ENCODE results near the gene TNFSF8.

TNFSF8 gene, protein sequence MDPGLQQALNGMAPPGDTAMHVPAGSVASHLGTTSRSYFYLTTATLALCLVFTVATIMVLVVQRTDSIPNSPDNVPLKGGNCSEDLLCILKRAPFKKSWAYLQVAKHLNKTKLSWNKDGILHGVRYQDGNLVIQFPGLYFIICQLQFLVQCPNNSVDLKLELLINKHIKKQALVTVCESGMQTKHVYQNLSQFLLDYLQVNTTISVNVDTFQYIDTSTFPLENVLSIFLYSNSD

DNA sequence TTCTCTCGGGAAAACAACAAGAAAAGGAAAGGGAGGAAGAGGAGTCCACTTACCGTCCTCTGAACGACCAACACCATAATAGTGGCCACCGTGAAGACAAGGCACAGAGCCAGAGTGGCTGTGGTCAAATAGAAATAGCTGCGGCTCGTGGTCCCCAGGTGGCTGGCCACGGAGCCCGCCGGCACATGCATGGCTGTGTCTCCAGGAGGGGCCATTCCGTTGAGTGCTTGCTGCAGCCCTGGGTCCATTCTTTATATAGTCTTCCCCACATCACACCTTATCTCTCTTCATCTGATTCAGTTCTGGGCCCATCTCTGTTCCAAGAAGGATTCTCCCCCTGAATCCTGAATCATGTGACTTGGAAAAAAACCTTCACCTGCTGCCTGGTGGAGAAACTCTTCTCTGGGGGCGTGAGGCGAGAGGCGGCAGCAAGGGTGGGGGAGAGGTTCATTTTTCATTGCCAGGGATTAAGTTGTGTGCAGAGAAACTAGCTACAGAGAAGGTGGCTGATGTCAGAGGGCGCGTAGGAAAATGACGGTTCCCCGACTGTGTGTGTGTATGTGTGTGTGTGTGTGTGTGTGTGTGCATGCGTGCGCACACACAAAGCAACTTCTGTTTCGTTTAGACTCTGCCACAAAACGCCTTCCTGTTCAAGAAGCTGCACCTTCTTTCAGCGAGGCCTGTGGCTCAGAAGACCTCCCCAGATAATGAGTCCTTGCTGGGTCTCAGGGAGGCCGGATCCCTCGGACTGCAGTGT is at the start of gene TNFSF8:
Gene TNFSF8, minus strand, starts transcription at position 536 of the 757 bp plus-strand sequence. Its CDS starts 288 bp downstream, at position 248.
- peak; percentile 82 for DNase-seq

DNA sequence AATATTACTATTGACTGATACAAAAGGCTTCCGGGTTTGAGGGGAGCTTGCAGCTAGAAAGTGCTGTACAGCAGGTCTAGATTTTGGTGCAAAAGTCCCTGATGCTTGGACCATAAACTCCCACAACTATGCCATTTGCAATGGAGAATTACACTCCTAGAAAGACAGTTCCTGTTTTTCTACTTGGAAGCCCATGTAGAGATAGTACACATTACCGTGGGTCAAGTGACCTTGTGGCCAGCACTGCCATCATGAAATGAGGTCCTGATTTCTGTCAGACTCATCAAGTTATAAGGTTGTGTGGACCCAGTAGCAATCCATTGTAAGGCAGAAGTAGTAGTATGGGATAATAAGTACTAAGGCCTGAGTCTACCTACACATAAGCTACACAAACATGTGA is 42.8 kb upstream of the TNFSF8 start:
- no peak for DNase-seq

DNA sequence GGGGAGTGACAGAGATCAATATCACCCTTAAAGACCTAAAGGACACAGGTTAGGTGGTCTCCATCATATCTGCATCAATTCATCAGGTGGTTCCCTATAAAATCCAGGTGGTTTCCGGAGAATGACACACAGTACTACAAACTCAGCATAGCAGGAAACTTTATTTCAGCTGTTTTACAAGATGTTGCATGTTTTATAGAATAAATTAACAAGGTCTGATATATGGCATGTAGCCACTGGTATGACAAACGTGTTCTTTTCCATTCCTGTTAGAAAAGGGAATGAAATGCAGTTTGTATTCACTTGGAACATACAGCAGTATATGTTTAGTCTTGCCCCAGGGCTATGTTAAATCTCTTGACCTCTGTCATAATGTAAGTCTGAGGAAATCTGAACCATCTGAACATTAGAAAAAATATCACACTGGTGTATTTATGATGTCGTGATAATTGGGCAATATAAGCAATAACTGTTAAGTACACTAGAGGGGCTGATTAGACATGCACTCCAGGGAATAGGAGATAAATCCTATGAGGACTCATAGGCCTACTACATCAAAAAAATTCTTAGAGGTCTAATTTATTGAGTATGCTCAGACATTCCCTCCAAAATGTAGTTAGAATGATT is 42.2 kb upstream of the TNFSF8 start:
- DNase-seq: no peak

DNA sequence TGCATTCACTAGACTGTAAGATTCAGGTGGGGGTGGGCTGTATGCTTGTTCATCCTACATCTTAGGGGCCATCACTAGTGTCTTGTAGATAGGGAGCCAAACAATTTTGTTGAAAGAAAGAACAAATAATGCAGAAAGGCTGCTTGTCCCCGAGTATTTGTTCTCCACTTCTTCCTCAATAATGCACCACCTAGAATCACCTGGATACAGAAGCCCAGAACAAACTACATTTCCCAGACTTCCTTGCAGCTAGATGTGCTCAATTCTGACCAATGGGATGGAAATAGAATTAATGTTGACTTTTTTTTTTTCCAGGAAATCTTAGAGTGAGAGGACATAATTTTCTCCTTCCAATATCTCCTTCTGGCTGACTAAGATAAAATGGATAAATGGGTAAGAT is 38.9 kb upstream of the TNFSF8 start:
- no peak for DNase-seq

DNA sequence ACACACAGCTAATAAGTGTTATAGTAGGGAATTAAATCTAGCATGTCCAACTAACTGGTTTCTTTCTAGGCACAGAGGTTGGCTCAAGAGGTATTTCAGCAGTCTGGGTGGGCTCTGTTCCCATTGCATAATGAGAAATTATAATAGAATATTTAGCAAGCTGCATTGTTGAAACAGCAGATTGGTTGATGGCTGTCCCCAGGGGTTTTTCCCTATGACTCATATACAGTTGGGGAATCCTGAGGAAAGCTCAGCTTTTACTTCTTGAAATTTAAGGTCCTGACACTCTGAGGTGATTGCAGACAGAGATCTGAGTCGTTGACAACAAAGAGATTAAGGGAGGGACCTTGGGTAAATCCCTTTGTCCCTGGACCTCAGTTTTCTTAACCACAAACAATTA is 38.3 kb upstream of the TNFSF8 start:
- DNase-seq: peak; percentile 18

DNA sequence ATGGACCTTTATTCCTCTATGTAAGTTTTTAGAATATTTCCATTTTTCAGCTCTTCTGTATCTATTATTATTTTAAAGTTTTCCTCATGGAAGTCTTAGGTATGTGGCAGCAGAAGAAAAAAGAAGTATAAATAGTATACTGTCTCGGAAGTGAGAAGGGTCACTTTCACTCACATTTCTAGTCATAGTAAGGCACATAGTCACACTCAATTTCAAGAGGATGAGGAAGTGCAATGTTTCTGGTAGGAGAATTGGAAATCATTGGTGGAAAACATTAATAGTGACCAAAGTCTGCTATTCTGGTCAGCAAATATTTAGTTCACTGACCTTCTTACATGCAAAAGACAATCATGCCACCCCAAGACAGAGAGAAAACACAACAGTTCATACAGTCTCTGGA is 35.2 kb upstream of the TNFSF8 start:
- no peak for DNase-seq

DNA sequence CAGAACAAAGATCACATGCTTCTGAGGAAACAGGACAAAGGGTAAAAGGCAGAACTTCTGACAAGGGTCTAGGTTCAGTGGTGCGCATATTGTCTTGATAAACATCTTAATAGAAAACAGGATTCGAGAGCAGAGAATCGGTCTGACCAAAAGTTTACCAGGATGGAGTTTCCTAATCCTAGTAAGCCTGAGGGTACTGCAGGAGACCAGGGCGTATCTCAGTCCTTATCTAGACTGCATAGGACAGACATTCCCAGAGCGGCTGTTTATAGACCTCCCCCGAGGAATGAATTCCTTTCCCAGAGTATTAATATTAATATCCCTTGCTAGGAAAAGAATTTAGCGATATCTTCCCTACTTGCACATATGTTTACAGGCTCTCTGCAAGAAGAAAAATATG is 32.4 kb upstream of the TNFSF8 start:
- DNase-seq: no peak

DNA sequence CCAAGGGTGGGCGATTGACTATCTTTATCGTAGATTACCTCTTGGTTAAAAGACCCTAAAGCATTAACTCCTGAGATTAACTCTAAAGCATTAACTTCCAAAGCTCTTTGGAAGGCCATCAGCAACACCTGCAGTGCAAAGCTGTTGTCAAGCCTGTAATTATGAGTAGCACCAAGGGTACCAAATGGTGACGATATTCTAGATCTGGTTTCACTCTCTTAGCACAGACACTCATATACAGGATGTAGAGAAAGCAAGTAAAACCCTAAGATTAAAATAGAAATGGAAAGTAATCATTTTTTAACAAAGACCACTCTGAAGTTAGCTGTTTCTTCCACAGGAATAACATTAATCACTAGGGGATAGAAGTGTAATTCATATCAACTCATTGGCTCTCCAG is 29.9 kb upstream of the TNFSF8 start:
- no peak for DNase-seq

DNA sequence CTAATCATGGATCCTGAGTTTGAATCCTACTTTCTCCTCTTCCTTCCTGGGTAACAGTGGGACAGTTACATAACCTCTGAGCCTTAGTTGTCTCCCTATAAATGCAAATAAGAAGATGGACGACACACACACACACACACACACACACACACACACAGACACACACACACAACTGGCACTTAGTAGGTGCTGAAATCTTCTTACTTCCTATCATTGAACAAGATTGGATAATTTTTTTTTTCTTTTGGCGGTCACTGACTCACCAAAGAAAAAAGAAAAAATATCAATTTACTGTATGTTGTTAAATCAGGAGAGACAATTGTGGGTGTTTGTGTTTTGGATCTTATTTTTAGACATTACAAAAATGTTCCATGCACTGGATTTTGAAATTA is 28.4 kb upstream of the TNFSF8 start:
- no peak for DNase-seq

DNA sequence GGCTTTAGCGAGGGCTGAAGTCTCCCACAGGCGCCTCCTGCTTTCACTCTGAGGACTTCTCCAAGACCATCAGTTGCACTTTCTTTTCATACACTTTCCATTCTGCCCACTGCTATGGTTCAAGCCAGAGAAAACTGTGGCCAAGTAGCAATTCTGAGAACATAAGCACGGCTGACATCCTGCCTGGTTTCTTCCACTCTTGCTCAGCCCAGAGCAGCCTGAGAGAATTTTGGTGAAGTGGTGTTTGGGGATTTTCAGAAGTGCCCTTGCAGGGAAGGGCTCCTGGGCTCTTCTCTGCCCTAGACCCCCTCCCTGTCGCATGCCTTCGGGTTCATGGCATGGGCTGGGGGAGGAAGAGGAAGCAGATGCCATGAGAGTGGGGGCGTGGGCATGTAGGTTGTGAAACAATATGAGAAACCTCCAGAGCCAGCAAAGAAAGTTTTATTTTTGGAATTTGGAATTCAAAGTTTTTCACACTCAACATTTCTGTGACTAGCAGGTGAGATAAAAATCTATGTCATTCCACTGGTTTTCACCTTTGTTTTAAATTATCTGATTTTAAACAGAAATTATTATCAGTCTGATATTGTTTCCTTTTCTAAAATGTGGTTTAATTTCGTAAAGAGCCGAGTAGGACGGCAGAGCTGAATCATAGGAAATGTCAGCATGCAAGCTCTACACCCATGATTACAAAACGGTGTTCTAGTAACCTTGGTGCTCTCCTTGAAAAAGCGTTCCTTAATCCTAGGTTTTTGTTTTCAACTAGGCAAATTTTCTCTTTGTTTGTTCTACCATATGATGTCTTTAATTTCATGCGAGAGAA is 27.8 kb upstream of the TNFSF8 start:
- DNase-seq: peak; percentile 80

DNA sequence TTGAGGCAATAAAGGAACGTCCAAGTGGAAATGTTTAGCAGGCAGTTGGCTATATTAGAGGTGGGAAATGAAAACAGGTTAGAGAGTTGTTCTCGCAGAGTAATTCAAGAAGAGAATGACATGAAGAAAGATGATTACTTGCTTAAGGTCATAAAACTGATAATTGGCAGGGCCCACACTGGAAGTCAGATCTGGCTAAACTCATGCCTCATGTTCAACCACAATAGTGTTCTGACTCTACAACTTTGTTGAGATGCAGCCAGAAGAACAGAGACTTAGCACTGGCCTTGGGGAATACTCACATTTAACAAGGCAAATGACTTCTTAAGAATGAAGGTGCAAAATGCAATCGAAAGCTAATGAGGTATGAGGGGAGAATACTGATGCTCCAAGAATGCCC is 27.2 kb upstream of the TNFSF8 start:
- DNase-seq: peak; percentile 34

DNA sequence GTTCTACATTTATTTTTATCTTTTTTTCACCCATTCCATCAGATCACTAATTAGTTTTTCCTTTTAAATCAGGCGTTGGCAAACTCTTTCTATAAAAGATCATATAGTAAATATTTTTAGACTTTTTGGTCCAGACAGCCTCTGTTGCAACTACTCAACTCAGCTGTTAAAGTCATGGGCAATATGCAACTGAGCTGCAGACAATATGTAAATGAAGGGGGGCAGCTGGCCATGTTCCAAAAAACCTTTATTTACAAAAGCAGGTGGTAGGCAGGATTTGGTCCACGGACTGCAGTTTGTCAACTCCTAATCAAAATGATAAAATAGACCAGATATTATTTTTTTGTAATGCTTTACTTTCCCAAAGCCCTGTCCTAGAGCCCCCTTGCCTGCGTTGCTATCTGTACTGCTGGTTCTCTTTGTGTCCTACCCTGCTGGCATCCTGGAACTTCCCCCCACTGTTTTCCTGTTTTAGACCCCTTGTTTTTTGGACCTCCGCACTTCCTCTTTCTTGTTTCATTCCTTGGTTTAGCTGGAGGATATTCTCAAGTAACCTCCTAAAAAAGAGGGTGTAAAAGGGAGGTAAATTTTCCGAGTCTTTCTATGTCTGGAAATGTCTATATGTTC is 24.7 kb upstream of the TNFSF8 start:
- DNase-seq: no peak

DNA sequence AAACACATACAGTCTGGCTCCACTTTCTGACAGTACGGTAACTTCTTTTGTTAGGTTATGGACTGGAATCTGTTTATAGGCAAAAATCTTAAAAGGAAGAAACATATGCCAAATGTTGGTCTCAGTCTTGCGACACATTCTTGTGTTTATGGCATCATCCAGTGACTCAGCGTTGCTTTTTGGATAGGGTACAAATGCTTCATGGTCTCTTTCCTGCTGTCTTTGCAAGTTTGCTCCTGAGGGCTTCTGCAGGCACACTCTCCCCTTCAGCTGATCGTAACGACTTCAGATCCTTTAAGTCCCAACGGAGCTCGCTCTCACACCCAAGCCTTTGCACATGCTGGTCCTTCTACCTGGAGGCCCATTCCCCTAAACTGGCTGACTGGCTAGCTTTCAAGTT is 23.6 kb upstream of the TNFSF8 start:
- peak; percentile 49 for DNase-seq

DNA sequence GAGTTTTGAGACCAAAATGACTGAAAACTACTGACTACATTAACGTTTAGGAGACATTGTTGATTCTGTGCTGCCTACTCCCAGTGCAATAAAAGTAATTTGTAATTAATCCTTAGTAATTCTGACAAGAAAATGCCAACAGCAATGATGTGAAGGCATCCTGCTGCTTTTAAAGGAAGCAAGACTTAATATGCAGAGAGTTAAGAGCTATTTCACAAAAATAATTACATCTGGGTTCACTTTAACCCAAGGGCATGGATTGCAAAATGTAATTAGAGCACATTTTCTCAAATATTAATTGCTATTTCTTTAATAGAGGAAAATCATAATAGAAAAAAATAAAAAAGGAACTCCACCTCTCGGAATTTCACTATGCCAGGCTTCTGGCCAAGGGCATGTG is 22.7 kb upstream of the TNFSF8 start:
- no peak for DNase-seq

DNA sequence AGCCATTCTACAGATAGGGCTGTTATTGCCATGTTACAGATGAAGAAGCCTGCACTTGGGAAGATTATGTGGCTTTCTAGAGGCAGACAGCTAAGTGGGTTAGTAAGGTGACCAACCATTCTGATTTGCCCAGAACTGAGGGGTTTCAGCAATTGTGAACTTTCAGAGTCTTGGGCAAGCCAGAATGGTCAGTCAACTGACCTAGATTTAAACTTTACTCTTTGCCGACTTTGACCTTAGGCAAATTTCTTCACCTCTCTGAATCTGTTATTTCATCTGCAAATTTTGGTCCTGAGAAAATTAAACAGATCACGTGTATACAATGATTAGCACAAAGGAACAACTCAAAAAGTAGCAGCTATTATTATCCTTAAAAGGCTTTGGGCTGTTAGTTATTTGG is 20.4 kb upstream of the TNFSF8 start:
- DNase-seq: no peak

DNA sequence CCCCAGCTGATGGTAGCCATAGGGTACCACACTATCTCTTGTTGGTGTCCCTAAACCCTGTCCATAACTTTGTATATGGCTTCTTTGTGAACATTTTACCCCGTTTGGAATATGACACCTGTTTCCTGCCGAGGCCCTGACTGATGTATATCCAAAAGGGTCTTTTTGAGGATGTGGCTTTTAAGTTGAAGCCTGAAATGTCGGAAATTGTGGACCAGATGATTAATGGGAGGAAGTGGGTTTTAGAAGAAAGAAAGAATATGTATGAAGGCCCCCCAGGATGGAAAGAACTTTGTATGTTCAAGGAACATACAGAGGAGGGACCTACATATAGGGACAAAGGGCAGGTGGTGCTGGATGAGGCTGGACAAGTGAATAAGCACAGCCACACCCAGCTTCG is 16.7 kb upstream of the TNFSF8 start:
- no peak for DNase-seq

DNA sequence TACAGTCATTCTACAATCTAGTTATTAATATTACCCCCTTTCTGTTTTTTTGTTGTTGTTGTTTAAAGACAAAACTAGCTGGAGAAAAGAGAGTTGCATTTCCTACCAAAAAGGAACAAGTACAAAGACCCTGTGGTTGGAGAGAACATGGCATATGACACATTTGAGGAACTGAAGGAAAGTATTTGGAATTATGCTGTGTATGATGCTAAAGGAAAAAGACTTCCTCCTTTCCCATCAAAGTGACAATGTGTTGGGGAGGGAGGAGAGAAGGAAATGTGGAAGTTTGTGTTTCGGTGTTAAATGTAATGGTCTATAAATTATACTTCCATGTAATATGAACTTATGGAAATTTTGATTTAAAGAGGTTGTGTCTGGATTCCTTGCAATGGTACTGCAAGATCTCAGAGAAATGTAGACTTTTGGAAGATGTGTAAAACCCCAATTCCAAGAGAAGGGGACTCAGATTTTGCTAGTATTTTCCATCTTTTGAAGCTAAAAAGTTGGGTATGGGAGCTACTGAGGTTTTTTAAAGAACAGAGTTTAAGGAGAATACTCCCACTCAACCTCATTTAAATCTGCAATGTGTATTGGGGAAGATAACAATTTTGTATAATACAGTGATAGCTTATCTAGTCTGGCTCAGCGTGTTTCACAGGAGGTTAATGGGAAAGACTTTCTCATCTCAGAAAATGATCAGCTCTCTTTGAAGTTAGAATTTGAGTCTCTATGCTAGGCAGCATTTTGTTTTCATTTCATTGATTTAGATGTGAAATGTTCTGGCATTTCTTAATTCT is 15.4 kb upstream of the TNFSF8 start:
- no peak for DNase-seq

DNA sequence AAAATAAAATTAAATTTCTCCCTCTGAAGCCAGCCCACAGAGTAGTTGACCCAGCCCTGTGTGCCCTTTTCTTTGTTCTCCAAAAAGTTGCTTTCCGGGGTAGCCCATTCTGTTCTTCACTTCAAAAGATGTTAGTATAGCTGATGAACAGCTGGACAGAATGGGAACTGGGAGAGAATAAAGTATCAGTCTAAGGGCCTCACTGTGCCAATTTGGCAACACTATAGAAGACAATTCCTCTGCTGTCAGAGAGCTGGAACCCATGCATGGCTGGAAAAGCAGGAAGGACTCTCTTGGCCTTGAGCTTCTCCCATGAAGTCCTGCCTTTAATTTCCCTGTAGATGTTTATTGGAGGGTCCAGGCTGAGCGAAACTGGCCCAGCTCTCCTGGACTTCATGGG is 11.0 kb upstream of the TNFSF8 start:
- no peak for DNase-seq

DNA sequence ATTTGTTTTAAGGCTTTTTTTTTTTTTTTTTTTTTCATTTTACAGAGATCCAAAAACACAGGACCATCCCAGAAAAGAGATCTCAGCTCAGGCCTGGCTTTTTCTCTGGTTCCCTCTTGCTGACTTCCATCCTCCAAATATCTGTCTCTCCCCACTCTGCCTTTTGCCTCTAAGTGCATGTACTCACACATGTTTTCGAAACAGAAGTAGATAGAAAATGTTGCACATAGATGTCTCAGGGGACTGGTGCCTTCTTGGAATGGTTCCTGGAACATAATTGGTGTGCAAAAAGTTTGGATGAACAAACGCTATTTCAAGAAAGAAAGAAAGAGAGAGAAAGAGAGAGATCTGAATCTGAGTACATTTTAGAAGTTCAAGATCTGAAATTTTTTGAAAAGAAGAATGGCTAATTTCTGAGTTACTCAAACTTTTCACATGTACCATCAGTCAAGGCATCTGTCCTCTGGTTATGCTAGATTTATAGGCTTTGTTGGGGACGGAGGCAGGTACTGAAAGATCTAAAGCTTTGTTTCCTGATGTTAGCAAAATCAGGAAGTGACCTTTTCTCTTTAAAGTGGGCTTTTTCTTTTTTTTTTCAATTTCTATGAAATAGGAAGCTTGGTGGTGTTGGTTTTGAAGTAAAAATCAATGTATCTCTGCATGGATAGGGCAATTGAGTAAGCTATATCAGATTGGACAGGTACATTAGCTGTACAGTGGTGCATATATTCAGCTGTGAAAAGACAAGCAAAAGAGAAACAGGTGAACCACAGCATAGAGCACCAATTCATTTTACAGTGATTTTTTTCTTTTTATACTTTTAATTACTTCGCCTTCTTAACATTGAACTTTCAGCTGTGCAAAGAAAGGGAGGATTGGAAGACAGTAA is 8.5 kb upstream of the TNFSF8 start:
- no peak for DNase-seq

DNA sequence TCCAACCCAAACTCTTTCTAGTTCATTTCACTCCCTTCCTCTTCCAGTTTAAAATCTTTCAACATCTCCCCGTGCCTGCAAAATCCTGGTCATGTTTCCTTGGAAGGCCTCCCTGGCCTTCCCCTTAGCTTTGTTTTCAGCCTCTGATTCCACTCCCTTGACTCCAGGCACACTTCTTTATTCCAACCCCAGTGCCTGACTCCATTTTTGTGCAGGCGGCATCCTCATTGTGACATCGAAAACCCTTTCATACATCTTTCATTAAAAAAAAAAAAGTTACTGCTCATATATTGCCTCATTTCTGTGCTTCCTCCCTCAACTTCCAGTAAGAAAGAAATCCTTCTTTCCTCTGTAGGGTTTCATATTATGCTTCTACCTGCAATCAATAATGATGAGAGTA is 7.1 kb upstream of the TNFSF8 start:
- no peak for DNase-seq

DNA sequence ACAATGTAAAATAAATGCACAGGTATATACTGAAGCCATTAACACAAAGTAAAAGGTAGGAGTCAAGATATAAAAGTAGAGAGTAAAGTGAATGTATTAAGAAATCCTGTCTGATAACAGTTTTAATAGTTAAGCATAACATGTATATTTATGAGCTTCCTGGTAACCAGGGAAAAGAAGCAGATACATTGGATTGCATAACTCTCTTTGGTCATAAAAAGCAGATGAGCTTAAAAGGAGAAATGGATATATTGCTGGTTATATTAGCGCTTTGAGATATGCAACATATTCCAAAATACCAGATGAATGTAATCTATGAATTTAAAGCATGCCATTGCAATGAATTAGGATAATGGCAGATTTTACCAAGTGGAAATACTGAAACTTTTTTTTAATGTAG is 6.2 kb upstream of the TNFSF8 start:
- no peak for DNase-seq

Measured in activated CD4-positive, alpha-beta T cell treated with anti-CD3 and anti-CD28 coated beads, Interleukin-10, Interleukin-2, amounts not matched to agents 100 ng/mL and 50 ng/mL, durations not matched to agents 16 hours and 8 hours (primary cell).